Kidney epithelial cell (primary cell): ENCODE measurements around the gene CFAP68. TPM values are rescaled to one million over a fixed set of nuclear protein-coding genes. Genes with fewer than 3 reads are reported as not detected.

ENCODE experiments used
- DNase-seq: peaks from one replicate; pipeline ENCODE4 v3.0.0-alpha.2; 2010; ENCODE audit warnings: low read depth
- H3K27me3 ChIP-seq: 2 replicates; pipeline ENCODE4 v1.6.0; 2011; ENCODE audit warnings: low read length; ENCODE audit not compliant: control insufficient read depth, insufficient read depth
- H3K36me3 ChIP-seq: 2 replicates; pipeline ENCODE4 v1.5.1; 2011; ENCODE audit warnings: low read length; ENCODE audit not compliant: control insufficient read depth, insufficient read depth
- H3K4me3 ChIP-seq: 2 replicates; pipeline ENCODE4 v1.5.1; 2011; ENCODE audit warnings: low read depth, mild to moderate bottlenecking, control low read depth, low read length
- CTCF ChIP-seq: IDR thresholded peaks from 2 replicates; pipeline ENCODE4 v1.5.1; 2011; ENCODE audit warnings: mild to moderate bottlenecking, moderate library complexity, low read length, control low read depth, inconsistent platforms; ENCODE audit not compliant: insufficient read depth, poor library complexity, severe bottlenecking
- total RNA-seq: library from RNA; depleted of rRNA; stranded (reverse); fragments of >200 nt; gene quantifications from 2 replicates; pipeline ENCODE4 v1.2.3, GENCODE V29; 2015

Gene CFAP68
- 16.8 and 24.8 TPM in 2 replicates for total RNA-seq

- DNase-seq: peak; percentile 91
- TF ChIP-seq CTCF: peak; percentile 99
- peak within 1 kb of the TSS; percentile 75 for H3K4me3 ChIP-seq
- H3K36me3 ChIP-seq: no peaks in the 10 kb centered on the region
- H3K27me3 ChIP-seq: no peaks in the 10 kb centered on the region
Observed at GRCh38 chr11:111878849-111879636, at the start of gene CFAP68, which contains the start of gene FDXACB1. Gene CFAP68, plus strand, starts transcription at chr11:111879541. Its CDS starts 20 bp downstream, at chr11:111879561. Gene FDXACB1, minus strand, starts transcription at chr11:111879165. Its CDS starts 33 bp downstream, at chr11:111879132.

- DNase-seq: no peak
- Histone ChIP-seq H3K27me3 (no peaks in the 10 kb centered on the region), H3K36me3 (no peaks in the 10 kb centered on the region), H3K4me3 (no peak overlapping the region)
- TF ChIP-seq CTCF: no peak
Observed at GRCh38 chr11:111833524-111833923, 45.8 kb upstream of the CFAP68 start.

GRCh38 chr11:111834432-111835163 is 44.7 kb upstream of the CFAP68 start:
- Histone ChIP-seq H3K4me3 (no peak overlapping the region), H3K36me3 (no peaks in the 10 kb centered on the region), H3K27me3 (no peaks in the 10 kb centered on the region)
- TF ChIP-seq CTCF: no peak
- no peak for DNase-seq

GRCh38 chr11:111835665-111836064 is 43.7 kb upstream of the CFAP68 start:
- no peak for TF ChIP-seq CTCF
- Histone ChIP-seq H3K4me3 (no peak overlapping the region), H3K27me3 (no peaks in the 10 kb centered on the region), H3K36me3 (no peaks in the 10 kb centered on the region)
- no peak for DNase-seq

GRCh38 chr11:111836162-111836561 is 43.2 kb upstream of the CFAP68 start:
- H3K27me3 ChIP-seq: no peaks in the 10 kb centered on the region
- H3K36me3 ChIP-seq: no peaks in the 10 kb centered on the region
- TF ChIP-seq CTCF: no peak
- no peak overlapping the region for H3K4me3 ChIP-seq
- DNase-seq: no peak
